SK-N-SH treated with all-trans-retinoic acid at 6 μM for 48 hours (cell line): ENCODE measurements around the gene FGD5.

ENCODE experiments used
- ATAC-seq: fragments of 200-7000 bp; cut with Tn5 transposase; 3 replicates; pipeline ENCODE4 v1.9.1; 2020; ENCODE audit warnings: mild to moderate bottlenecking, moderate library complexity
- ARNTL ChIP-seq: fragments of 450-650 bp; formaldehyde crosslinking; IDR thresholded peaks from 2 replicates; pipeline ENCODE4 v1.5.0; 2020; ENCODE audit warnings: low read depth, mild to moderate bottlenecking, moderate library complexity, borderline replicate concordance
- BACH2 ChIP-seq: fragments of 250-450 bp; sonication (Bioruptor Pico); IDR thresholded peaks from 2 replicates; pipeline ENCODE4 v1.9.0; 2021; ENCODE audit warnings: mild to moderate bottlenecking, borderline replicate concordance
- CREB5 ChIP-seq: fragments of 250-450 bp; sonication (Bioruptor Pico); IDR thresholded peaks from 2 replicates; pipeline ENCODE4 v1.5.1; 2020; ENCODE audit warnings: low read depth, mild to moderate bottlenecking, moderate library complexity
- ESRRG ChIP-seq: fragments of 250-450 bp; sonication (Bioruptor Pico); IDR thresholded peaks from 2 replicates; pipeline ENCODE4 v1.6.1; 2021; ENCODE audit warnings: mild to moderate bottlenecking
- GLIS3 ChIP-seq: fragments of 250-450 bp; sonication (Bioruptor Pico); IDR thresholded peaks from 2 replicates; pipeline ENCODE4 v1.5.0; 2020; ENCODE audit warnings: mild to moderate bottlenecking, moderate library complexity
- OSR1 ChIP-seq: fragments of 250-450 bp; sonication (Bioruptor Pico); IDR thresholded peaks from 2 replicates; pipeline ENCODE4 v1.8.0; 2022; ENCODE audit warnings: moderate library complexity, mild to moderate bottlenecking, inconsistent platforms
- PATZ1 ChIP-seq: fragments of 250-450 bp; sonication (Bioruptor Pico); IDR thresholded peaks from 2 replicates; pipeline ENCODE4 v1.8.0; 2020; ENCODE audit warnings: mild to moderate bottlenecking, moderate library complexity, borderline replicate concordance
- POU6F1 ChIP-seq: fragments of 250-450 bp; sonication (Bioruptor Pico); IDR thresholded peaks from 2 replicates; pipeline ENCODE4 v1.8.0; 2021; ENCODE audit warnings: low read depth, mild to moderate bottlenecking, moderate library complexity, borderline replicate concordance
- RARB ChIP-seq: fragments of 250-450 bp; sonication (Bioruptor Pico); IDR thresholded peaks from 2 replicates; pipeline ENCODE4 v1.8.0; 2021; ENCODE audit warnings: mild to moderate bottlenecking, moderate library complexity
- SNAI2 ChIP-seq: fragments of 250-450 bp; sonication (Bioruptor Pico); IDR thresholded peaks from 2 replicates; pipeline ENCODE4 v1.5.0; 2020; ENCODE audit warnings: mild to moderate bottlenecking, moderate library complexity
- TOX ChIP-seq: fragments of 250-450 bp; sonication (Bioruptor Pico); IDR thresholded peaks from 2 replicates; pipeline ENCODE4 v1.8.0; 2021; ENCODE audit warnings: mild to moderate bottlenecking, moderate library complexity, borderline replicate concordance
- TSHZ2 ChIP-seq: fragments of 250-450 bp; sonication (Bioruptor Pico); IDR thresholded peaks from 2 replicates; pipeline ENCODE4 v1.5.0; 2020; ENCODE audit warnings: mild to moderate bottlenecking, moderate library complexity
- ZFP30 ChIP-seq: fragments of 450-650 bp; formaldehyde crosslinking; IDR thresholded peaks from 2 replicates; pipeline ENCODE4 v1.5.0; 2022; ENCODE audit warnings: mild to moderate bottlenecking, moderate library complexity
- ZNF565 ChIP-seq: fragments of 450-650 bp; formaldehyde crosslinking; conservative IDR thresholded peaks from 2 replicates; pipeline ENCODE4 v1.5.0; 2020; ENCODE audit warnings: low read depth, mild to moderate bottlenecking, moderate library complexity
- ZNF70 ChIP-seq: fragments of 450-650 bp; formaldehyde crosslinking; IDR thresholded peaks from 2 replicates; pipeline ENCODE4 v1.5.0; 2020; ENCODE audit warnings: mild to moderate bottlenecking, moderate library complexity
- ZNF8 ChIP-seq: fragments of 450-650 bp; formaldehyde crosslinking; IDR thresholded peaks from 2 replicates; pipeline ENCODE4 v1.5.0; 2020; ENCODE audit warnings: mild to moderate bottlenecking, moderate library complexity

FGD5 gene

GRCh38 chr3:14787630-14788029 lies 31.1 kb upstream of the FGD5 start:
- TF ChIP-seq ARNTL (CRISPR knock-in tag) (no peak), POU6F1 (CRISPR knock-in tag) (no peak)
- no peak for ATAC-seq

GRCh38 chr3:14788644-14789043 lies 30.1 kb upstream of the FGD5 start:
- ATAC-seq: no peak
- TF ChIP-seq OSR1 (no peak), RARB (CRISPR knock-in tag) (no peak), TOX (CRISPR knock-in tag) (no peak), POU6F1 (CRISPR knock-in tag) (no peak), CREB5 (CRISPR knock-in tag) (no peak), TSHZ2 (CRISPR knock-in tag) (no peak), ZNF8 (no peak), PATZ1 (CRISPR knock-in tag) (no peak)
- TF ChIP-seq, all 23 proteins: peak for 0

- TF ChIP-seq BACH2 (CRISPR knock-in tag): no peak
- TF ChIP-seq PATZ1 (CRISPR knock-in tag): no peak
- TF ChIP-seq ZNF70 (CRISPR knock-in tag): no peak
- TF ChIP-seq ESRRG (CRISPR knock-in tag): no peak
- no peak for TF ChIP-seq ZNF565
- TF ChIP-seq ZFP30 (CRISPR knock-in tag): no peak
- TF ChIP-seq ZNF8: no peak
- no peak for TF ChIP-seq SNAI2 (CRISPR knock-in tag)
- TF ChIP-seq GLIS3: no peak
- no peak for TF ChIP-seq TSHZ2 (CRISPR knock-in tag)
- no peak for TF ChIP-seq ARNTL (CRISPR knock-in tag)
Observed at GRCh38 chr3:14789221-14789620, 29.5 kb upstream of the FGD5 start.

More at GRCh38 chr3:14789221-14789620, 29.5 kb upstream of the FGD5 start:
- ATAC-seq: no peak
